Upper lobe of right lung (tissue), 1 donor: ENCODE measurements around the gene TESK1. TPM values are rescaled to one million over a fixed set of nuclear protein-coding genes. Genes with fewer than 3 reads are reported as not detected.

Source experiments
- ATAC-seq: fragments of 200-7000 bp; cut with Tn5 transposase; one replicate; pipeline ENCODE4 v1.9.1; 2020; ENCODE audit warnings: mild to moderate bottlenecking, moderate library complexity
- DNase-seq: peaks from one replicate; pipeline ENCODE4 v3.0.0-alpha.2; 2020
- H3K27ac ChIP-seq: fragments of 200-600 bp; one replicate; pipeline ENCODE4 v1.8.0; 2022
- H3K27me3 ChIP-seq: fragments of 200-600 bp; one replicate; pipeline ENCODE4 v1.8.0; 2022; ENCODE audit warnings: mild to moderate bottlenecking
- H3K36me3 ChIP-seq: fragments of 200-600 bp; one replicate; pipeline ENCODE4 v1.8.0; 2022
- H3K4me1 ChIP-seq: fragments of 200-600 bp; one replicate; pipeline ENCODE4 v1.8.0; 2022
- H3K4me3 ChIP-seq: fragments of 200-600 bp; one replicate; pipeline ENCODE4 v1.8.0; 2022; ENCODE audit warnings: mild to moderate bottlenecking
- H3K9me3 ChIP-seq: fragments of 200-600 bp; one replicate; pipeline ENCODE4 v1.8.0; 2022
- CTCF ChIP-seq: fragments of 200-600 bp; IDR thresholded peaks from one replicate; pipeline ENCODE4 v1.8.0; 2022; ENCODE audit warnings: antibody characterized with exemption
- intact Hi-C: fragments of 100-400 bp; cut with DNase I; formaldehyde crosslinking; loops from one replicate; pipeline ENCODE4 v1.11.0; 2022
- total RNA-seq: library from RNA; stranded (reverse); fragmentation: NEBNext Ultra II Directional; extraction: Animal tissue kit (Norgen Biotek cat#: 25700); gene quantifications from one replicate; pipeline ENCODE4 v1.2.1, GENCODE V29; 2021
- donor health status: DM: no; HTN: yes; CAD: no; lungs with severe emphysema.

The TESK1 gene
- total RNA-seq, 1 donor from 2014 or later = 43.9 TPM

GRCh38 chr9:35656348-35656747 is 51.3 kb downstream of the TESK1 start:
- ATAC-seq = no peak
- no peak for TF ChIP-seq CTCF
- Histone ChIP-seq H3K36me3 (peaks cover 3% of the 10 kb centered on the region), H3K27ac (peak overlapping the region; percentile 99), H3K4me3 (no peak overlapping the region), H3K4me1 (peaks cover 26% of the 10 kb centered on the region), H3K9me3 (no peaks in the 10 kb centered on the region), H3K27me3 (no peaks in the 10 kb centered on the region)
- intact Hi-C loops = no loop called here
- no peak for DNase-seq

- no peak for TF ChIP-seq CTCF
- DNase-seq (no peak), ATAC-seq (peak; percentile 7)
- H3K36me3 ChIP-seq = peaks cover 3% of the 10 kb centered on the region
- peak overlapping the region; percentile 99 for H3K27ac ChIP-seq
- no peaks in the 10 kb centered on the region for H3K9me3 ChIP-seq
- H3K4me1 ChIP-seq = peaks cover 31% of the 10 kb centered on the region
- H3K27me3 ChIP-seq = no peaks in the 10 kb centered on the region
- peak overlapping the region; percentile 95 for H3K4me3 ChIP-seq
- intact Hi-C loops = no loop called here
Observed at GRCh38 chr9:35656831-35657545, 51.9 kb downstream of the TESK1 start.

- Histone ChIP-seq H3K9me3 (no peaks in the 10 kb centered on the region), H3K4me1 (peaks cover 28% of the 10 kb centered on the region), H3K27me3 (no peaks in the 10 kb centered on the region), H3K4me3 (peak within 1 kb of the TSS; percentile 95), H3K36me3 (peaks cover 3% of the 10 kb centered on the region), H3K27ac (peak within 1 kb of the TSS; percentile 99)
- ATAC-seq (peak; percentile 94), DNase-seq (peak; percentile 98)
- TF ChIP-seq CTCF = peak; percentile 48
- intact Hi-C loops = no loop called here
Observed at GRCh38 chr9:35657546-35658136, 52.6 kb downstream of the TESK1 start, which contains the start of gene RMRP. Gene RMRP (minus strand): TSS chr9:35658019.

GRCh38 chr9:35658137-35658967 is 53.3 kb downstream of the TESK1 start, which contains the start of gene CCDC107:
Gene CCDC107 (plus strand): TSS chr9:35658292. CDS start chr9:35658380, 88 bp downstream.
- H3K9me3 ChIP-seq = no peaks in the 10 kb centered on the region
- TF ChIP-seq CTCF = peak; percentile 67
- peaks cover 3% of the 10 kb centered on the region for H3K36me3 ChIP-seq
- peak within 1 kb of the TSS; percentile 99 for H3K27ac ChIP-seq
- H3K4me1 ChIP-seq = peaks cover 28% of the 10 kb centered on the region
- H3K4me3 ChIP-seq = peak within 1 kb of the TSS; percentile 95
- peak; percentile 89 for ATAC-seq
- intact Hi-C loops = no loop called here
- H3K27me3 ChIP-seq = no peaks in the 10 kb centered on the region
- DNase-seq = peak; percentile 93

- intact Hi-C loops = no loop called here
- DNase-seq (no peak), ATAC-seq (no peak)
- H3K4me1 ChIP-seq = peaks cover 28% of the 10 kb centered on the region
- peak overlapping the region; percentile 99 for H3K27ac ChIP-seq
- H3K9me3 ChIP-seq = no peaks in the 10 kb centered on the region
- no peak for TF ChIP-seq CTCF
- H3K36me3 ChIP-seq = peaks cover 3% of the 10 kb centered on the region
- H3K4me3 ChIP-seq = peak overlapping the region; percentile 95
- no peaks in the 10 kb centered on the region for H3K27me3 ChIP-seq
Observed at GRCh38 chr9:35658968-35659220, 53.8 kb downstream of the TESK1 start.
